DND-41 (cell line): ENCODE results near the gene CACNA1A.

Experiments
- ATAC-seq: fragments of 200-7000 bp; cut with Tn5 transposase; 3 replicates; pipeline ENCODE4 v1.9.1; 2021; ENCODE audit warnings: low read depth; ENCODE audit not compliant: insufficient read depth
- DNase-seq: peaks from one replicate; pipeline ENCODE4 v3.0.0-alpha.2; 2020
- H2AFZ ChIP-seq: 2 replicates; pipeline ENCODE4 v1.6.0; 2012; ENCODE audit warnings: low read depth, low read length
- H3K27ac ChIP-seq: 2 replicates; pipeline ENCODE4 v1.5.1; 2012; ENCODE audit warnings: low read length, inconsistent platforms
- H3K27me3 ChIP-seq: fragments of 200-600 bp; sonication (generic); 2 replicates; pipeline ENCODE4 v1.6.0; 2012; ENCODE audit warnings: low read length, mild to moderate bottlenecking, inconsistent platforms; ENCODE audit not compliant: insufficient read depth, poor library complexity
- H3K36me3 ChIP-seq: 2 replicates; pipeline ENCODE4 v1.5.1; 2012; ENCODE audit warnings: low read length, inconsistent platforms; ENCODE audit not compliant: insufficient read depth
- H3K4me1 ChIP-seq: 2 replicates; pipeline ENCODE4 v1.5.1; 2012; ENCODE audit warnings: mild to moderate bottlenecking, low read length; ENCODE audit not compliant: insufficient read depth
- H3K4me2 ChIP-seq: 2 replicates; pipeline ENCODE4 v1.6.0; 2012; ENCODE audit warnings: mild to moderate bottlenecking, moderate library complexity, low read length, inconsistent platforms; ENCODE audit not compliant: insufficient read depth
- H3K4me3 ChIP-seq, 2 experiments: fragments of 200-600 bp in 1 of 2; shearing (Covaris generic) in 1 of 2; 2 replicates each; pipeline ENCODE4 v1.5.1; 2012 to 2016; ENCODE audit warnings: inconsistent platforms in 2 of 2, low read length in 2 of 2, mild to moderate bottlenecking in 2 of 2, low read depth in 1 of 2, moderate library complexity in 1 of 2
- H3K79me2 ChIP-seq: 2 replicates; pipeline ENCODE4 v1.6.0; 2012; ENCODE audit warnings: low read length, inconsistent platforms; ENCODE audit not compliant: insufficient read depth
- H3K9ac ChIP-seq: 2 replicates; pipeline ENCODE4 v1.6.0; 2012; ENCODE audit warnings: low read depth, mild to moderate bottlenecking, inconsistent platforms, low read length, moderate library complexity
- H3K9me3 ChIP-seq: 2 replicates; pipeline ENCODE4 v1.5.1; 2012; ENCODE audit warnings: low read length, moderate library complexity, mild to moderate bottlenecking, inconsistent platforms; ENCODE audit not compliant: insufficient read depth, severe bottlenecking
- H4K20me1 ChIP-seq: 2 replicates; pipeline ENCODE4 v1.6.0; 2012; ENCODE audit warnings: low read length; ENCODE audit not compliant: insufficient read depth
- EZH2 ChIP-seq: IDR thresholded peaks from 3 replicates; pipeline ENCODE4 v1.6.1; 2012; ENCODE audit warnings: borderline replicate concordance, low read depth, mild to moderate bottlenecking, moderate library complexity, low read length, inconsistent platforms; ENCODE audit not compliant: severe bottlenecking
- TF ChIP-seq, protein P1 (sequence below): IDR thresholded peaks from 2 replicates; pipeline ENCODE4 v1.5.1; 2012; ENCODE audit warnings: borderline replicate concordance, low read length, moderate library complexity, mild to moderate bottlenecking; ENCODE audit not compliant: poor library complexity, severe bottlenecking; ENCODE audit errors: extremely low read depth

CACNA1A gene

GRCh38 chr19:13505164-13505695 is 1.0 kb downstream of the CACNA1A start:
- no peak overlapping the region for H3K27ac ChIP-seq
- H3K9me3 ChIP-seq: no peaks in the 10 kb centered on the region
- TF ChIP-seq EZH2: no peak
- H3K4me2 ChIP-seq: no peak overlapping the region
- H3K27me3 ChIP-seq: peaks cover 4% of the 10 kb centered on the region
- no peaks in the 10 kb centered on the region for H3K4me1 ChIP-seq
- no peak for ATAC-seq
- no peaks in the 10 kb centered on the region for H4K20me1 ChIP-seq
- no peak overlapping the region for H3K4me3 ChIP-seq
- no peaks in the 10 kb centered on the region for H3K79me2 ChIP-seq
- no peak overlapping the region for H3K9ac ChIP-seq
- no peak overlapping the region for H2AFZ ChIP-seq
- H3K36me3 ChIP-seq: no peaks in the 10 kb centered on the region
- no peak for DNase-seq

GRCh38 chr19:13503570-13504235 is 2.6 kb downstream of the CACNA1A start:
- TF ChIP-seq EZH2: no peak
- TF ChIP-seq, protein P1, sequence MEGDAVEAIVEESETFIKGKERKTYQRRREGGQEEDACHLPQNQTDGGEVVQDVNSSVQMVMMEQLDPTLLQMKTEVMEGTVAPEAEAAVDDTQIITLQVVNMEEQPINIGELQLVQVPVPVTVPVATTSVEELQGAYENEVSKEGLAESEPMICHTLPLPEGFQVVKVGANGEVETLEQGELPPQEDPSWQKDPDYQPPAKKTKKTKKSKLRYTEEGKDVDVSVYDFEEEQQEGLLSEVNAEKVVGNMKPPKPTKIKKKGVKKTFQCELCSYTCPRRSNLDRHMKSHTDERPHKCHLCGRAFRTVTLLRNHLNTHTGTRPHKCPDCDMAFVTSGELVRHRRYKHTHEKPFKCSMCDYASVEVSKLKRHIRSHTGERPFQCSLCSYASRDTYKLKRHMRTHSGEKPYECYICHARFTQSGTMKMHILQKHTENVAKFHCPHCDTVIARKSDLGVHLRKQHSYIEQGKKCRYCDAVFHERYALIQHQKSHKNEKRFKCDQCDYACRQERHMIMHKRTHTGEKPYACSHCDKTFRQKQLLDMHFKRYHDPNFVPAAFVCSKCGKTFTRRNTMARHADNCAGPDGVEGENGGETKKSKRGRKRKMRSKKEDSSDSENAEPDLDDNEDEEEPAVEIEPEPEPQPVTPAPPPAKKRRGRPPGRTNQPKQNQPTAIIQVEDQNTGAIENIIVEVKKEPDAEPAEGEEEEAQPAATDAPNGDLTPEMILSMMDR: no peak
- H3K27me3 ChIP-seq: peaks cover 4% of the 10 kb centered on the region

GRCh38 chr19:13502231-13502630 is 4.0 kb downstream of the CACNA1A start:
- TF ChIP-seq, protein P1: no peak

More at GRCh38 chr19:13503570-13504235, 2.6 kb downstream of the CACNA1A start:
- no peak for DNase-seq
- H3K9ac ChIP-seq: no peak overlapping the region
- no peak overlapping the region for H3K4me3 ChIP-seq
- ATAC-seq: no peak
- no peaks in the 10 kb centered on the region for H3K9me3 ChIP-seq
- no peaks in the 10 kb centered on the region for H4K20me1 ChIP-seq
- no peaks in the 10 kb centered on the region for H3K36me3 ChIP-seq
- no peaks in the 10 kb centered on the region for H3K79me2 ChIP-seq
- H3K27ac ChIP-seq: no peak overlapping the region
- H2AFZ ChIP-seq: no peak overlapping the region
- H3K4me2 ChIP-seq: no peak overlapping the region
- no peaks in the 10 kb centered on the region for H3K4me1 ChIP-seq

DNA sequence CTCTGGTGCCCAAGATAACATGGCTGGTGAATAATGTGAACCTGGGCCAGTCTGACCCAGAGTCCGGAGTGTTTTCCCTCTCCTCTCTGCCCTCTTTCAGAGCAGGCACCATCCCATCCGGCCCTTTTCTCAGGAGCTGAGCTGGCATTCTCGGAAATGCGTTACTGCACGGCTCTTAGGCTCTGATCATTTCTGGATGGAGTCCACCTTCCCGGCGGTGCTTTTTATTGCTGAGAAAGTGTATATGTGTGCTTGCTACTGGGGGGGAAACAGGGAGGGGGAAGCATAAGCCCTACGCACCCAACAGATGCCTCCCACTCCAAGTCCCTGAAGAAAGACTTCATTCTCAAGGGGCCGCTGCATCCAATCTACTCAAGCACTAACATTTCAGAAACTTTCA is 6.6 kb downstream of the CACNA1A start:
- Histone ChIP-seq H4K20me1 (no peaks in the 10 kb centered on the region), H3K9me3 (no peaks in the 10 kb centered on the region), H3K27me3 (peaks cover 4% of the 10 kb centered on the region), H3K9ac (no peak overlapping the region), H3K4me1 (no peaks in the 10 kb centered on the region), H3K4me3 (no peak overlapping the region), H3K27ac (no peak overlapping the region), H3K79me2 (no peaks in the 10 kb centered on the region), H3K4me2 (no peak overlapping the region), H3K36me3 (no peaks in the 10 kb centered on the region), H2AFZ (no peak overlapping the region)
- no peak for ATAC-seq
- TF ChIP-seq, protein P1: no peak
- TF ChIP-seq EZH2: no peak
- no peak for DNase-seq

More at GRCh38 chr19:13502231-13502630, 4.0 kb downstream of the CACNA1A start:
- H3K79me2 ChIP-seq: no peaks in the 10 kb centered on the region
- H3K4me1 ChIP-seq: no peaks in the 10 kb centered on the region
- no peak overlapping the region for H3K4me3 ChIP-seq
- H3K36me3 ChIP-seq: no peaks in the 10 kb centered on the region
- DNase-seq (no peak), ATAC-seq (no peak)
- H3K9ac ChIP-seq: no peak overlapping the region
- H3K4me2 ChIP-seq: no peak overlapping the region
- no peaks in the 10 kb centered on the region for H3K9me3 ChIP-seq
- H3K27ac ChIP-seq: no peak overlapping the region
- H3K27me3 ChIP-seq: peaks cover 4% of the 10 kb centered on the region
- no peak overlapping the region for H2AFZ ChIP-seq
- no peaks in the 10 kb centered on the region for H4K20me1 ChIP-seq
